Left lung (tissue), 10 donors: ENCODE results near the gene GUCA2B. TPM values are rescaled to one million over a fixed set of nuclear protein-coding genes. Genes with fewer than 3 reads are reported as not detected.

Source experiments
- ATAC-seq: fragments of 200-7000 bp; cut with Tn5 transposase; one replicate; pipeline ENCODE4 v1.9.1; 2020; ENCODE audit warnings: moderate library complexity
- DNase-seq, 4 donors: peaks; one replicate each; pipeline ENCODE4 v3.0.0-alpha.2; 2013 to 2020
- H3K27ac ChIP-seq, 2 donors: fragments of 200-600 bp; sonication (generic) in 1 of 2; one replicate each; pipeline versions ENCODE4 v1.5.0 to v1.8.0; 2020 to 2021
- H3K27me3 ChIP-seq, 2 donors: fragments of 200-600 bp; sonication (generic) in 1 of 2; one replicate each; pipeline versions ENCODE4 v1.5.0 to v1.8.0; 2020 to 2021
- H3K36me3 ChIP-seq, 2 donors: fragments of 200-600 bp; sonication (generic) in 1 of 2; one replicate each; pipeline versions ENCODE4 v1.5.0 to v1.8.0; 2020 to 2021
- H3K4me1 ChIP-seq, 2 donors: fragments of 200-600 bp; one replicate each; pipeline ENCODE4 v1.8.0; 2021
- H3K4me3 ChIP-seq, 2 donors: fragments of 200-600 bp; sonication (generic) in 1 of 2; one replicate each; pipeline versions ENCODE4 v1.5.0 to v1.8.0; 2020 to 2021; ENCODE audit warnings: mild to moderate bottlenecking in 1 of 2
- H3K9me3 ChIP-seq, 2 donors: fragments of 200-600 bp; sonication (generic) in 1 of 2; one replicate each; pipeline versions ENCODE4 v1.5.0 to v1.8.0; 2020 to 2021
- CTCF ChIP-seq, 2 donors: fragments of 200-600 bp; sonication (generic) in 1 of 2; IDR thresholded peaks; one replicate each; pipeline versions ENCODE4 v1.5.0 to v1.8.0; 2021; ENCODE audit warnings: antibody characterized with exemption in 2 of 2
- intact Hi-C, 2 donors: fragments of 100-400 bp; cut with DNase I; formaldehyde crosslinking; loops; one replicate each; pipeline versions ENCODE4 v1.11.2 to v1.14.2; 2022
- polyA plus RNA-seq, 6 donors: library from polyadenylated mRNA; unstranded; fragments of 120-200 nt; gene quantifications; one replicate each; pipeline ENCODE4 v1.2.1, GENCODE V29; 2013; ENCODE audit not compliant: insufficient read length in 6 of 6
- total RNA-seq, 2 donors: library from RNA; stranded (reverse); fragmentation: NEBNext Ultra II Directional; extraction: Animal tissue kit (Norgen Biotek cat#: 25700); gene quantifications; one replicate each; pipeline ENCODE4 v1.2.1, GENCODE V29; 2021
- donor health status: DM: no; HTN: yes; CAD: no.
- donor health status: DM: no; HTN: no; CAD: no.

Gene GUCA2B
- total and polyA plus RNA-seq, 8 donors, result not detected

DNA sequence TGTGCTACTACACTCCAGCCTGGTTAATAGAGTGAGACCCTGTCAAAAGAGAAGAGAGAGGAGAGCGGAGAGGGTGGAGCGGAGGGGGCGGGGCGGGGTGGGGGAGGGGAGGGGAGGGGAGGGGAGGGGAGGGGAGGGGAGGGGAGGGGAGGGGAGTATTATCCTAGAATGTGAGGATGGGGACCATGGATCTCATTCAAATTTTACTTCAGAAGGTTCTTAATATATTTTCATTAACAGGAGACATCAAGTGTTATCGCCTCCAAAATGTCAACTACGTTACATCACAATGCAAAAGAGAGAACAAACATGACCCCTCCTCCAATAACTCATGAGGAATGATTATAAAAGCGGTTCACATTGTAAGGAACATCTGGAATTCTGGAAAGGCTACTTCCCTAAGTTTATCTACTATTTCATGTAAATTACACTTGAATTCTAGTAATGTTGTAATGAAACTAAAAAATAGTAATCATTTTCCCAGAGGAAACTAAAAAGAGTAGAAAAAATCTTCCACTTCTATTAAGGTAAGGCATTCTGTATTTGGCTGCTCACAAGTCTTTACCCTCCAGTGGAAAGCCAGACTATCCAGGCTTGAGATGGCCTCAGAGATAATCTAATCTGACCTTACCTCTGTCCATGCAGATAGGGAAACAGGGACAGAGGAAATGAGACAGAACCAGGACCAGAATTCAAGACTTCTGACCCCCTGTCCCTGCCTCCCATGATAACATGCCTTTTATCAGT lies 30.2 kb downstream of the GUCA2B start:
- Histone ChIP-seq H3K36me3 (peaks cover 0 to 52% of the 10 kb centered on the region in 2 donors), H3K27ac (no peak overlapping the region), H3K9me3 (no peaks in the 10 kb centered on the region), H3K27me3 (no peaks in the 10 kb centered on the region), H3K4me1 (peaks cover 9 to 13% of the 10 kb centered on the region in 2 donors), H3K4me3 (no peak overlapping the region)
- DNase-seq (no peak), ATAC-seq (no peak)
- TF ChIP-seq CTCF (IDR thresholded peaks at IDR 0.05), result no peak
- intact Hi-C loops, result no loop called here

- peaks cover 0 to 54% of the 10 kb centered on the region in 2 donors for H3K36me3 ChIP-seq
- DNase-seq (no peak), ATAC-seq (no peak)
- TF ChIP-seq CTCF (IDR thresholded peaks at IDR 0.05), result no peak
- no peak overlapping the region for H3K4me3 ChIP-seq
- H3K27ac ChIP-seq, result no peak overlapping the region
- peaks cover 6 to 10% of the 10 kb centered on the region in 2 donors for H3K4me1 ChIP-seq
- intact Hi-C loops, result no loop called here
- no peaks in the 10 kb centered on the region for H3K27me3 ChIP-seq
- no peaks in the 10 kb centered on the region for H3K9me3 ChIP-seq
Measured at GRCh38 chr1:42183957-42184268, 30.7 kb downstream of the GUCA2B start.

DNA sequence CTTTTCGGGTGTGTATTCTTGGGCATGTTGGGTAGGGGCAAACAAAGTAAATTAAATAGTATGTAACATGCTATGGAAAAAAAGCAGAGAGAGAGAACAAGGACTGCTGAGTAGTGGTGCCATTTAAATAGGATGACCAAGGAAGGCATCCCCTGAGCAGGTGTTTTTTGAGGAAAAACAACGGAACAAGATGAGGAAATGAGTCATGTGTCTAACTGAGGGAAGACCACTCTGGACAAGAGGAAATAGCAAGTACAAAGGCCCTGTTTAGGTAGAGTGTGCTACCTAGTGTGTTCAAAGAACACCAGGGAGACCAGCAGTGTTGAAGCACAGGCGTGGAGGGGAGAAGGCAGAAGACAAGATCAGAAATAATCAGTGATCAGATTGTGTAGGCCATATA lies 31.4 kb downstream of the GUCA2B start:
- Histone ChIP-seq H3K27me3 (no peaks in the 10 kb centered on the region), H3K9me3 (no peaks in the 10 kb centered on the region), H3K27ac (no peak overlapping the region), H3K4me3 (no peak overlapping the region), H3K36me3 (peaks cover 0 to 54% of the 10 kb centered on the region in 2 donors), H3K4me1 (peaks cover 0 to 2% of the 10 kb centered on the region in 2 donors)
- DNase-seq, result no peak
- intact Hi-C loops, result no loop called here
- ATAC-seq, result no peak
- no peak for TF ChIP-seq CTCF (IDR thresholded peaks at IDR 0.05)

DNA sequence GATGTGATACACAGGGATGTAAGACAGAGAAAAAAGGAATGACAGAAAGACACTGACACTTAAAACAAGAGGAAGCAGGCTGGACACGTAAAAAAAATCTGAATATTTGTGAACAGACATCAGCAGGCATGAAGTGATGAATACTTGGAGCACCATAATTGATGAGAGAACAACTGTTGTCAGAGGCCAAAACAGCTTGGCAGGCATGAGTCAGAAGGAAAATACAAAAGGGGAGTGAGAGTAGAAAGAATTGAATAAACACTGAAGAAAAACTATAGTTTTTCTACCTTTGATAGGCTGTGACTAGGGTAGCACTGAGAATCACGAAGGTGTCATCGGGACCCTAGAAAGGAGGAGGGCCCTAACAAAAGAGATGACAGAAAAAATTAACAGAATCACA lies 32.9 kb downstream of the GUCA2B start:
- H3K4me3 ChIP-seq, result no peak overlapping the region
- DNase-seq (no peak), ATAC-seq (no peak)
- no peak overlapping the region for H3K27ac ChIP-seq
- peaks cover 0 to 60% of the 10 kb centered on the region in 2 donors for H3K36me3 ChIP-seq
- intact Hi-C loops, result no loop called here
- TF ChIP-seq CTCF (IDR thresholded peaks at IDR 0.05), result no peak
- no peaks in the 10 kb centered on the region for H3K9me3 ChIP-seq
- no peaks in the 10 kb centered on the region for H3K4me1 ChIP-seq
- no peaks in the 10 kb centered on the region for H3K27me3 ChIP-seq

GRCh38 chr1:42189931-42190853 lies 37.0 kb downstream of the GUCA2B start:
- no peaks in the 10 kb centered on the region for H3K27me3 ChIP-seq
- H3K9me3 ChIP-seq, result no peaks in the 10 kb centered on the region
- no peak for ATAC-seq
- H3K36me3 ChIP-seq, result peaks cover 0 to 68% of the 10 kb centered on the region in 2 donors
- no peak for DNase-seq
- H3K4me3 ChIP-seq, result no peak overlapping the region
- H3K27ac ChIP-seq, result no peak overlapping the region
- intact Hi-C loops, result no loop called here
- H3K4me1 ChIP-seq, result no peaks in the 10 kb centered on the region
- TF ChIP-seq CTCF (IDR thresholded peaks at IDR 0.05), result no peak
